Right cardiac atrium (tissue), 5 donors: Measurements from ENCODE around the gene FN1. TPM values are rescaled to one million over a fixed set of nuclear protein-coding genes. Genes with fewer than 3 reads are reported as not detected.

Experiments
- ATAC-seq, 2 donors: fragments of 200-7000 bp; cut with Tn5 transposase; one replicate each; pipeline versions ENCODE4 v1.8.0 to v1.9.1; 2020; ENCODE audit warnings: moderate library complexity in 2 of 2, mild to moderate bottlenecking in 1 of 2
- DNase-seq, 3 donors: peaks; one replicate each; pipeline ENCODE4 v3.0.0-alpha.2; 2020
- H3K27ac ChIP-seq: one replicate; pipeline ENCODE4 v1.5.1; 2013; ENCODE audit warnings: mild to moderate bottlenecking, low read length, control low read depth, moderate library complexity
- H3K27me3 ChIP-seq: one replicate; pipeline ENCODE4 v1.6.1; 2013; ENCODE audit not compliant: control insufficient read depth, insufficient read depth
- H3K4me1 ChIP-seq: one replicate; pipeline ENCODE4 v1.6.1; 2013; ENCODE audit warnings: low read length; ENCODE audit not compliant: control insufficient read depth, insufficient read depth
- H3K4me3 ChIP-seq: one replicate; pipeline ENCODE4 v1.5.1; 2013; ENCODE audit warnings: low read length, control low read depth
- H3K9me3 ChIP-seq: one replicate; pipeline ENCODE4 v1.6.1; 2013; ENCODE audit warnings: low read length; ENCODE audit not compliant: control insufficient read depth
- WGBS: extraction: QIAGEN DNeasy Blood & Tissue Kit; methylation state at CpG from one replicate; pipeline ENCODE4 v1.1.7; 2013; 5-methylcytosine and 5-hydroxymethylcytosine counted together
- intact Hi-C, 4 donors: fragments of 100-400 bp; cut with DNase I; formaldehyde crosslinking; loops; one replicate each; pipeline versions ENCODE4 v1.11.0 to v1.14.0; 2022 to 2023
- polyA plus RNA-seq: library from polyadenylated mRNA; stranded (reverse); fragments of 200-250 nt; gene quantifications from one replicate; pipeline ENCODE4 v1.2.3, GENCODE V29; 2013
- total RNA-seq, 4 donors: library from RNA; stranded (reverse); fragmentation: NEBNext Ultra II Directional; extraction: Animal tissue kit (Norgen Biotek cat#: 25700); gene quantifications; one replicate each; pipeline ENCODE4 v1.2.1, GENCODE V29; 2021
- donor health status: healthy with polysubstance abuse.
- donor health status: DM: no; HTN: yes; CAD: no.
- donor health status: DM: no; HTN: no; CAD: no.
- donor health status: DM: no; HTN: yes; CAD: no; lungs with severe emphysema.
- donor health status: DM: yes; HTN: yes; CAD: no.

The FN1 gene
- total and polyA plus RNA-seq, 5 donors: 205 to 530 (median 342) TPM

DNA sequence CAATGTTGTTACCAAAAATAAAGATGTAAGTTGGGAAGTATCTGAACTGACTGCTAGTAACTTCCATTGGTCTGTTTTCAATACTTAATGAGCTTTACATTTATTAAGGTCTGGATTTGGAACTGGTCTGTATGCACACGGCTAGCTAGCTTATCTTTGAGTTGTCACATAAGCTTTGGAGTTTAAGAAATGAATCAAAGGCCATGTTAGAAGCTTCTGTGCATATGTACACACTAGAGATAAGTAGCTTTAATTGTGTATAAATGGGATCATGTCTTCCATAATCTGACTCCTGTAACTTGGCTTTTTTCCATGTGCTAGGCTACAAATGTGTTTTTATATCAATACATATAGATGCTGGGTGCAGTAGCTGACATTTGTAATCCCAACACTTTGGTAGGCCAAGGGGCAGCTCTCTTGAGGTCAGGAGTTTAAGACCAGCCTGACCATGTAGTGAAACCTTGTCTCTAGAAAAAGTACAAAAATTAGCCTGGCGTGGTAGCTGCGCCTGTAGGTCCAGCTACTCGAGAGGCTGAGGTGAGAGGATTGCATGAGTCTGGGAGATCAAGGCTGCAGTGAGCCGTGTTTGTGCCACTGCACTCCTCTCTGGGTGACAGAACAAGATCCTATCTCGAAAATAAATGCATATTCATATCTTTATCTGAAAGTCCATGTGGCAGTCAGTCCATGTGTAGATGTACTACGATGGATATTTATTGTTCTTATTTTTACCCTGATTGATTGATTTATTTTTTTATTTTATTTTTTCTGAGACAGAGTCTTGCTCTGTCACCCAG lies 96.8 kb downstream of the FN1 start:
- Histone ChIP-seq H3K4me3 (no peak overlapping the region), H3K27ac (no peak overlapping the region), H3K4me1 (no peaks in the 10 kb centered on the region), H3K9me3 (no peaks in the 10 kb centered on the region), H3K27me3 (no peaks in the 10 kb centered on the region)
- no peak for ATAC-seq
- 92% methylated on average over 7 of the region's 7 CpGs for WGBS
- DNase-seq: no peak
- intact Hi-C loops: no loop called here

GRCh38 chr2:215332872-215333595 lies 102.8 kb downstream of the FN1 start:
- Histone ChIP-seq H3K27me3 (no peaks in the 10 kb centered on the region), H3K4me1 (no peaks in the 10 kb centered on the region), H3K4me3 (no peak overlapping the region), H3K27ac (no peak overlapping the region), H3K9me3 (no peaks in the 10 kb centered on the region)
- no peak for DNase-seq
- intact Hi-C loops: no loop called here
- ATAC-seq: no peak
- 91% methylated on average over 5 of the region's 5 CpGs for WGBS

DNA sequence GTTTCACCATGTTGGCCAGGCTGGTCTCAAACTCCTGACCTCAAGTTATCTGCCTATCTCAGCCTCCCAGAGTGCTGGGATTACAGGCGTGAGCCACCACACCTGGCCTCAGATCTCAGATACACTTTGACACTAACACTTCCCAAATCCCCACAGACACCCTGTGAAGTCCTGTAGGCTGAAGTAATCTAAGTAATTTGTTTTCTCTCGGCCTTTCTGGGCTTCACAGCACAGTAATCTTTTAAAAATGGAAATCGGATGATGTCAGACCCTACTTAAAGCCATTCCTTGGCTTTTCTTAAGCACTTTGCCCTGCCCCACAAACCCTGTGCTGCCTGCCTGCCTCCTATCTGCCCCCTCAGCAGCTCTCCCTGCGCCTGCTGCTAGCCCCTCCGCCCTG lies 107.8 kb downstream of the FN1 start:
- intact Hi-C loops: no loop called here
- H3K9me3 ChIP-seq: no peaks in the 10 kb centered on the region
- WGBS: 89% methylated on average over 5 of the region's 5 CpGs
- no peak overlapping the region for H3K27ac ChIP-seq
- DNase-seq (no peak), ATAC-seq (no peak)
- H3K27me3 ChIP-seq: no peaks in the 10 kb centered on the region
- no peaks in the 10 kb centered on the region for H3K4me1 ChIP-seq
- no peak overlapping the region for H3K4me3 ChIP-seq

GRCh38 chr2:215324811-215325210 lies 111.1 kb downstream of the FN1 start:
- Histone ChIP-seq H3K27me3 (no peaks in the 10 kb centered on the region), H3K4me3 (no peak overlapping the region), H3K9me3 (no peaks in the 10 kb centered on the region), H3K27ac (no peak overlapping the region), H3K4me1 (no peaks in the 10 kb centered on the region)
- DNase-seq (no peak), ATAC-seq (no peak)
- intact Hi-C loops: no loop called here
- WGBS: 87% methylated on average over 6 of the region's 6 CpGs

DNA sequence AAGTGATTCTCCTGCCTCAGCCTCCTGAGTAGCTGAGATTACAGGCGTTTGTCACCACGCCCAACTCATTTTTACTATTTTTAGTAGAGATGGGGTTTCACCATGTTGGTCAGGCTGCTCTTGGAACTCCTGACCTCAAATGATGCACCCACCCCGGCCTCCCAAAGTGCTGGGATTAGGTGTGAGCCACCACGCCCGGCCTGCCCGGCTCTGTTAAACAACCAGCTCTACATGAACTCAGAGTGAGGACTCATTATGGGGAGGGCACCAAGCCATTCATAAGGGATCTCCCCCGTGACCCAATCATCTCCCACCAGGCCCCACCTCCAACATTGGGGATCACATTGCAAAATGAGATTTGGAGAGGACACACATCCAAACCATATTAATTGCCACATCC lies 115.2 kb downstream of the FN1 start:
- no peak for ATAC-seq
- Histone ChIP-seq H3K4me1 (no peaks in the 10 kb centered on the region), H3K27me3 (no peaks in the 10 kb centered on the region), H3K9me3 (no peaks in the 10 kb centered on the region), H3K27ac (no peak overlapping the region), H3K4me3 (no peak overlapping the region)
- no peak for DNase-seq
- intact Hi-C loops: no loop called here
- WGBS: 88% methylated on average over 7 of the region's 7 CpGs

DNA sequence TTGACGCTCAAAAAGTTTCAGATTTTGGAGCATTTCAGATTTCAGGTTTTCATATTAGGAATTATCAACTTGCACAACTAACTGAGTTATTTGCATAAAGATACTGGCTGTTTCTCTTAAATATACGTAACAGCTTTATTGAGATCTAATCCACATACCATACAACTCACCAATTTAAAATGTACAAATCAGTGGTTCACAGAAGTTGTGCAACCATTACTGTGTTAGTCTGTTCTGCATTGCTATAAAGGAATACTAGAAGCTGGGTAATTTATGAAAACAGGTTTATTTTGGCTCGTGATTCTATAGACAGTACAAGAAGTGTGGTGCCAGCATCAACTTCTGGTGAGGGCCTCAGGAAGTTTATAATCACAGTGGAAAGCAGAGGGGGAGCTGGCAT lies 115.8 kb downstream of the FN1 start:
- WGBS: 89% methylated on average over 3 of the region's 3 CpGs
- Histone ChIP-seq H3K9me3 (no peaks in the 10 kb centered on the region), H3K27me3 (no peaks in the 10 kb centered on the region), H3K4me3 (no peak overlapping the region), H3K4me1 (no peaks in the 10 kb centered on the region), H3K27ac (no peak overlapping the region)
- DNase-seq: no peak
- no peak for ATAC-seq
- intact Hi-C loops: no loop called here

DNA sequence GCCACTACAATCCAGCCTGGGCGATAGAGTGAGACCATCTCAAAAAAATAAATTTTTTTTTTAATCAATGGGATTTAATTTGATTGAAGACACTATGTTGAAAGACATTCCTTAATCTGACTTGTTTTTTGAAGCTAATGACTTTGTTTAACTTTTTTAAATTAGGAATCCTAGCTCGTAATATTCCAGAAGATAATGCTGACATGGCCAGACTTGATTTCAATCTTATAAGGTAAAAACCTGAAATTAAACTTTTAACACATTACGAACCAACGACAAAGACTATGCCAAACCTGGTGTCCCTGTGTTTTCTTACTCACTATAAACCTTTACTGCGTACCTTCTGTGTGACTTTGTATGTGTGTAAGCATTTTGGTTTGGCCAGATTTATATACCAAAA lies 116.4 kb downstream of the FN1 start:
- Histone ChIP-seq H3K27ac (no peak overlapping the region), H3K27me3 (no peaks in the 10 kb centered on the region), H3K4me1 (no peaks in the 10 kb centered on the region), H3K9me3 (no peaks in the 10 kb centered on the region), H3K4me3 (no peak overlapping the region)
- DNase-seq (no peak), ATAC-seq (no peak)
- WGBS: 96% methylated on average over 5 of the region's 5 CpGs
- intact Hi-C loops: no loop called here

DNA sequence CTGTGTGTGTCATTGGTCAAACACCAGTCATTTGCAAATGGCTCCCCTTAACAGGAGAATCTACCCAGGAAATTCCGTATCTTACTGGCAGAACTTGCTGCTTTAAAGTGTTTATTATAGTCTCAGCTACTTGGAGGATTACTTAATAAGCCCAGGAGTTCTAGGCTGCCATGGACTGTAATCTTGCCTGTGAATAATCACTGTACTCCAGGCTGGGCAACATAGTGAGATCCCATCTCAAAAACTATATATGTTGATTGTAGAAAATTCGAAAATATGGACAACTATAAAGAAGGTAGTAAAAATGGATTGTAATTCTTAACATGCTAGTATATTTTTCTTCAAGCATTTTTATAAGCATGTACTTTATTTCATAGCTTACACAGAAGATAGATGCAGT lies 119.5 kb downstream of the FN1 start:
- WGBS: 85% methylated on average over 2 of the region's 2 CpGs
- no peak overlapping the region for H3K27ac ChIP-seq
- ATAC-seq (no peak), DNase-seq (no peak)
- no peaks in the 10 kb centered on the region for H3K27me3 ChIP-seq
- no peak overlapping the region for H3K4me3 ChIP-seq
- intact Hi-C loops: no loop called here
- H3K9me3 ChIP-seq: no peaks in the 10 kb centered on the region
- H3K4me1 ChIP-seq: no peaks in the 10 kb centered on the region

DNA sequence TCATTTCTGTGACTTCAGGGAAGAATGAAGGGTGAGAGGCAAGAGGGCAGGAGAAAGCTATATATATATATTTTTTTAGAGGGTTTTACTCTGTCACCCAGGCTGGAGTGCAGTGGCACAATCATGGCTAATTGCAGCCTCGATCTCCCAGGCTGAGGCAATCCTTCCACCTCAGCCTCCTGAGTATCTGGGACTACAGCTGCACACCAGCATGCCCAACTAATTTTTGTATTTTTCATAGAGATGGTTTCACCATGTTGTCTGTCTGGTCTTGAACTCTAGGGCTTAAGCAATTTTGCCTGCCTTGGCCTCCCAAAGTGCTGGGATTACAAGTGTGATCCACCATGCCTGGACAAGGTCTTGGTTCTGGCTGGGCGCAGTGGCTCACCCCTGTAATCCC lies 120.6 kb downstream of the FN1 start:
- intact Hi-C loops: no loop called here
- H3K9me3 ChIP-seq: no peaks in the 10 kb centered on the region
- 98% methylated on average over 2 of the region's 2 CpGs for WGBS

GRCh38 chr2:215314896-215315295 lies 121.0 kb downstream of the FN1 start:
- peaks cover 4% of the 10 kb centered on the region for H3K4me1 ChIP-seq
- no peaks in the 10 kb centered on the region for H3K9me3 ChIP-seq
- WGBS: 62% methylated on average over 1 of the region's 1 CpG
- no peaks in the 10 kb centered on the region for H3K27me3 ChIP-seq
- DNase-seq (no peak), ATAC-seq (no peak)
- no peak overlapping the region for H3K27ac ChIP-seq
- H3K4me3 ChIP-seq: no peak overlapping the region
- intact Hi-C loops: no loop called here

More for the DNA sequence above, 120.6 kb downstream of the FN1 start:
- no peaks in the 10 kb centered on the region for H3K27me3 ChIP-seq
- no peak overlapping the region for H3K4me3 ChIP-seq
- H3K27ac ChIP-seq: no peak overlapping the region
- no peak for ATAC-seq
- no peak for DNase-seq
- peaks cover 4% of the 10 kb centered on the region for H3K4me1 ChIP-seq

- no peak for ATAC-seq
- Histone ChIP-seq H3K9me3 (no peaks in the 10 kb centered on the region), H3K4me1 (peaks cover 4% of the 10 kb centered on the region), H3K27me3 (no peaks in the 10 kb centered on the region), H3K27ac (no peak overlapping the region), H3K4me3 (no peak overlapping the region)
- 86% methylated on average over 4 of the region's 4 CpGs for WGBS
- DNase-seq: no peak
- intact Hi-C loops: no loop called here
Measured at GRCh38 chr2:215313255-215313613, 122.6 kb downstream of the FN1 start.
